Smooth muscle cell (in vitro differentiated cells): ENCODE results near the gene ABCA1. TPM values are rescaled to one million over a fixed set of nuclear protein-coding genes. Genes with fewer than 3 reads are reported as not detected.
"Not testable (repeated sequence)": the region's sequence is repeated elsewhere in the genome, so short reads cannot be mapped to it uniquely, and the experiment has no call there.

Experiments
- DNase-seq: peaks from one replicate; lab custom pipeline; 2025; ENCODE audit not compliant: unreplicated experiment; lab: John Stamatoyannopoulos, UW
- H2AFZ ChIP-seq: fragments of 200-600 bp; sonication (generic); 2 replicates; pipeline ENCODE4 v1.6.0; 2016; ENCODE audit warnings: antibody characterized with exemption, low read depth, mild to moderate bottlenecking
- H3F3A ChIP-seq: fragments of 200-600 bp; sonication (generic); 2 replicates; pipeline ENCODE4 v1.6.0; 2017; ENCODE audit warnings: antibody characterized with exemption, low read depth
- H3K27ac ChIP-seq: fragments of 200-600 bp; sonication (generic); 2 replicates; pipeline ENCODE4 v1.5.1; 2016; ENCODE audit warnings: low read depth, mild to moderate bottlenecking
- H3K27me3 ChIP-seq: fragments of 200-600 bp; sonication (generic); 2 replicates; pipeline ENCODE4 v1.6.1; 2016; ENCODE audit warnings: low read depth, mild to moderate bottlenecking
- H3K36me3 ChIP-seq: fragments of 200-600 bp; sonication (generic); 2 replicates; pipeline ENCODE4 v1.5.1; 2016; ENCODE audit warnings: low read depth
- H3K4me1 ChIP-seq: fragments of 200-600 bp; sonication (generic); 2 replicates; pipeline ENCODE4 v1.5.1; 2016; ENCODE audit warnings: low read depth
- H3K4me2 ChIP-seq: fragments of 200-600 bp; sonication (generic); 2 replicates; pipeline ENCODE4 v1.6.0; 2016; ENCODE audit warnings: mild to moderate bottlenecking
- H3K4me3 ChIP-seq: fragments of 200-600 bp; sonication (generic); 2 replicates; pipeline ENCODE4 v1.5.1; 2016; ENCODE audit warnings: mild to moderate bottlenecking
- H3K79me2 ChIP-seq: fragments of 200-600 bp; sonication (generic); 2 replicates; pipeline ENCODE4 v1.6.0; 2016; ENCODE audit warnings: low read depth, mild to moderate bottlenecking
- H3K9ac ChIP-seq: fragments of 200-600 bp; sonication (generic); 2 replicates; pipeline ENCODE4 v1.6.0; 2016; ENCODE audit warnings: low read depth
- H3K9me3 ChIP-seq: fragments of 200-600 bp; sonication (generic); replicated peaks from 2 replicates; pipeline ENCODE4 v1.5.1; 2016; ENCODE audit warnings: low read depth
- H4K20me1 ChIP-seq: fragments of 200-600 bp; sonication (generic); 2 replicates; pipeline ENCODE4 v1.6.0; 2016; ENCODE audit warnings: low read depth
- WGBS: methylation state at CpG from one replicate; pipeline ENCODE4 v1.1.7; 2016; ENCODE audit warnings: low lambda C conversion rate; 5-methylcytosine and 5-hydroxymethylcytosine counted together
- polyA plus RNA-seq: library from polyadenylated mRNA; unstranded; fragments of >200 nt; fragmentation: Nextera tagmentation; extraction: Ambion mirVana; gene quantifications from 2 replicates; pipeline ENCODE4 v1.2.1, GENCODE V29; 2016
- total RNA-seq: library from RNA; depleted of rRNA; stranded (reverse); fragments of >200 nt; gene quantifications from 2 replicates; pipeline ENCODE4 v1.2.3, GENCODE V29; 2014
- TF ChIP-seq, protein P1 (sequence below): fragments of 200-600 bp; sonication (generic); IDR thresholded peaks from 2 replicates; pipeline ENCODE4 v1.5.1; 2017; ENCODE audit warnings: borderline replicate concordance, mild to moderate bottlenecking, antibody characterized with exemption; ENCODE audit not compliant: insufficient read depth, poor library complexity, severe bottlenecking

ABCA1 gene
- total and polyA plus RNA-seq, 2 experiments from 2014 or later: 2.8 to 29.6 TPM

DNA sequence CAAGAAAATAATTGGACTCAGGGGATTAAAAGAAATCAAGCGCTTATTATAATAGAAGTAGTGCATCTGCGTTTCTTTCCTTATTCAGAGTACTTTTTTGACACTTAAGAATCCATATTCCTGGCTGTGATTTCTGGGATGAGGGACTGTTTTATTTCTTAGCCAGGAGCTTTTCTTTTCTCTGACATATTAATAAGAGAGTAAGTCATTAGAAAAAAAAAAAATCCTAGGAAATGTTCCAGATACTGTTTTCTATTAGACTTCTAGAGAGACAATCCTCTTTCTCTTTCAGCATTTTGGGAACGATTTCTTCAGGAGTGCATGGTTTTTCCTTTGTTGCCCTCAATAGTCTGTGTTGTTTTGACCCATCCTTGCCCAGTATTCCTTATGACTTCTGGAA lies 8.3 kb upstream of the ABCA1 start:
- Histone ChIP-seq H3K27me3 (no peaks in the 10 kb centered on the region), H3K4me2 (no peak overlapping the region), H3F3A (no peaks in the 10 kb centered on the region), H3K27ac (no peak overlapping the region), H2AFZ (no peak overlapping the region), H3K9me3 (no peaks in the 10 kb centered on the region), H3K9ac (no peak overlapping the region), H4K20me1 (no peaks in the 10 kb centered on the region), H3K79me2 (no peaks in the 10 kb centered on the region), H3K4me3 (no peak overlapping the region), H3K36me3 (no peaks in the 10 kb centered on the region), H3K4me1 (no peaks in the 10 kb centered on the region)
- 93% methylated on average over 3 of the region's 3 CpGs for WGBS
- DNase-seq: no peak
- TF ChIP-seq, protein P1, sequence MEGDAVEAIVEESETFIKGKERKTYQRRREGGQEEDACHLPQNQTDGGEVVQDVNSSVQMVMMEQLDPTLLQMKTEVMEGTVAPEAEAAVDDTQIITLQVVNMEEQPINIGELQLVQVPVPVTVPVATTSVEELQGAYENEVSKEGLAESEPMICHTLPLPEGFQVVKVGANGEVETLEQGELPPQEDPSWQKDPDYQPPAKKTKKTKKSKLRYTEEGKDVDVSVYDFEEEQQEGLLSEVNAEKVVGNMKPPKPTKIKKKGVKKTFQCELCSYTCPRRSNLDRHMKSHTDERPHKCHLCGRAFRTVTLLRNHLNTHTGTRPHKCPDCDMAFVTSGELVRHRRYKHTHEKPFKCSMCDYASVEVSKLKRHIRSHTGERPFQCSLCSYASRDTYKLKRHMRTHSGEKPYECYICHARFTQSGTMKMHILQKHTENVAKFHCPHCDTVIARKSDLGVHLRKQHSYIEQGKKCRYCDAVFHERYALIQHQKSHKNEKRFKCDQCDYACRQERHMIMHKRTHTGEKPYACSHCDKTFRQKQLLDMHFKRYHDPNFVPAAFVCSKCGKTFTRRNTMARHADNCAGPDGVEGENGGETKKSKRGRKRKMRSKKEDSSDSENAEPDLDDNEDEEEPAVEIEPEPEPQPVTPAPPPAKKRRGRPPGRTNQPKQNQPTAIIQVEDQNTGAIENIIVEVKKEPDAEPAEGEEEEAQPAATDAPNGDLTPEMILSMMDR: no peak

DNA sequence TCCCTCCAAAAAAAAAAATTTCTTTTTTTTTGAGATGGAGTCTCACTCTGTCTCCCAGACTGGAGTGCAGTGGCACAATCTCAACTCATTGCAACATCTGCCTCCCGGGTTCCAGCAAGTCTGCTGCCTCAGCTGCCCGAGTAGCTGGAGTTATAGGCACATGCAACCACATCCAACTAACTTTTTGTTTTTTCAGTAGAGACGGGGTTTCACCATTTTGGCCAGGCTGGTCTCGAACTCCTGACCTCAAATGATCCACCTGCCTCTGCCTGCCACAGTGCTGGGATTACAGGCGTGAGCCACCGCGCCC lies 7.5 kb upstream of the ABCA1 start:
- 89% methylated on average over 7 of the region's 7 CpGs for WGBS
- not testable (repeated sequence) for H3K9ac ChIP-seq, H3K4me2 ChIP-seq, H3K4me3 ChIP-seq, H2AFZ ChIP-seq, H3K4me1 ChIP-seq, H4K20me1 ChIP-seq, H3K27ac ChIP-seq, H3K36me3 ChIP-seq, H3K27me3 ChIP-seq, DNase-seq, H3K79me2 ChIP-seq, H3K9me3 ChIP-seq, H3F3A ChIP-seq

GRCh38 chr9:104934691-104935500 lies 6.9 kb upstream of the ABCA1 start:
- H3K27ac ChIP-seq: no peak overlapping the region
- TF ChIP-seq, protein P1: no peak
- H4K20me1 ChIP-seq: no peaks in the 10 kb centered on the region
- H3K9ac ChIP-seq: no peak overlapping the region
- no peak overlapping the region for H2AFZ ChIP-seq
- no peaks in the 10 kb centered on the region for H3K79me2 ChIP-seq
- 37% methylated on average over 2 of the region's 2 CpGs for WGBS
- H3K36me3 ChIP-seq: no peaks in the 10 kb centered on the region
- H3F3A ChIP-seq: no peaks in the 10 kb centered on the region
- no peaks in the 10 kb centered on the region for H3K27me3 ChIP-seq
- H3K4me3 ChIP-seq: no peak overlapping the region
- H3K4me1 ChIP-seq: no peaks in the 10 kb centered on the region
- no peak for DNase-seq
- no peak overlapping the region for H3K4me2 ChIP-seq
- no peaks in the 10 kb centered on the region for H3K9me3 ChIP-seq

DNA sequence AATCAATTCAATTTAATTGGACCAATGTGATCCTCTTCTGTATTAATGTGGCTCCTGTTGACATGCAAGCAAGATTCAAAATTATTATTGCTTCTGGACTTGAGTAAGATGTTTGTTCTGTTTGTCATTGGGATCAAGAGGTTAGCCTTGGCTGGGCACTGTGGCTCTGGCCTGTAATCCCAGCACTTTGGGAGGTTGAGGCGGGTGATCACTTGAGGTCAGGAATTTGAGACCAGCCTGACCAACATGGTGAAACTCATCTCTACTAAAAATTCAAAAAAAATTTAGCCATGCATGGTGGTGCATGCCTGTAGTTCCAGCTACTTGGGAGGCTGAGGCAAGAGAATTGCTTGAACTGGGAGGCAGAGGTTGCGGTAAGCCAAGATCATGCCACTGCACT lies 5.1 kb upstream of the ABCA1 start:
- H3K9me3 ChIP-seq, DNase-seq, H3K4me3 ChIP-seq, H4K20me1 ChIP-seq, H2AFZ ChIP-seq, H3K4me2 ChIP-seq, H3K4me1 ChIP-seq, H3K36me3 ChIP-seq, H3K27ac ChIP-seq, H3K27me3 ChIP-seq, H3F3A ChIP-seq, H3K79me2 ChIP-seq, H3K9ac ChIP-seq: not testable (repeated sequence)
- 100% methylated on average over 2 of the region's 2 CpGs for WGBS

- H3K9ac ChIP-seq: no peak overlapping the region
- no peaks in the 10 kb centered on the region for H3K9me3 ChIP-seq
- no peaks in the 10 kb centered on the region for H3K27me3 ChIP-seq
- H2AFZ ChIP-seq: no peak overlapping the region
- 71% methylated on average over 4 of the region's 4 CpGs for WGBS
- no peak overlapping the region for H3K27ac ChIP-seq
- DNase-seq: no peak
- H3K4me3 ChIP-seq: no peak overlapping the region
- H3K4me1 ChIP-seq: peaks cover 9% of the 10 kb centered on the region
- no peaks in the 10 kb centered on the region for H3K36me3 ChIP-seq
- no peak overlapping the region for H3K4me2 ChIP-seq
- no peaks in the 10 kb centered on the region for H3F3A ChIP-seq
- H4K20me1 ChIP-seq: no peaks in the 10 kb centered on the region
- H3K79me2 ChIP-seq: peaks cover 7% of the 10 kb centered on the region
- TF ChIP-seq, protein P1: no peak
Measured at GRCh38 chr9:104931256-104931655, 3.3 kb upstream of the ABCA1 start.
